Hepatocyte (in vitro differentiated cells): Measurements from ENCODE around the gene NBPF1. TPM values are rescaled to one million over a fixed set of nuclear protein-coding genes. Genes with fewer than 3 reads are reported as not detected.
"Not testable (repeated sequence)": the region's sequence is repeated elsewhere in the genome, so short reads cannot be mapped to it uniquely, and the experiment has no call there.

ENCODE experiments used
- DNase-seq: peaks from one replicate; pipeline ENCODE4 v3.0.0-alpha.2; 2016; ENCODE audit warnings: low spot score
- H2AFZ ChIP-seq: fragments of 200-600 bp; sonication (generic); 2 replicates; pipeline ENCODE4 v1.6.0; 2016; ENCODE audit warnings: antibody characterized with exemption, mild to moderate bottlenecking
- H3K27ac ChIP-seq: fragments of 200-600 bp; sonication (generic); 2 replicates; pipeline ENCODE4 v1.5.1; 2016; ENCODE audit warnings: mild to moderate bottlenecking
- H3K27me3 ChIP-seq: fragments of 200-600 bp; sonication (generic); 2 replicates; pipeline ENCODE4 v1.6.1; 2016
- H3K36me3 ChIP-seq: fragments of 200-600 bp; sonication (generic); replicated peaks from 2 replicates; pipeline ENCODE4 v1.5.1; 2016; ENCODE audit warnings: low read depth; ENCODE audit not compliant: insufficient read depth
- H3K4me1 ChIP-seq: fragments of 200-600 bp; sonication (generic); 2 replicates; pipeline ENCODE4 v1.5.1; 2016; ENCODE audit warnings: mild to moderate bottlenecking, moderate library complexity; ENCODE audit not compliant: insufficient read depth
- H3K4me2 ChIP-seq: fragments of 200-600 bp; sonication (generic); 2 replicates; pipeline ENCODE4 v1.6.0; 2016
- H3K4me3 ChIP-seq: fragments of 200-600 bp; sonication (generic); 2 replicates; pipeline ENCODE4 v1.5.1; 2016; ENCODE audit warnings: mild to moderate bottlenecking
- H3K79me2 ChIP-seq: fragments of 200-600 bp; sonication (generic); 2 replicates; pipeline ENCODE4 v1.6.0; 2017; ENCODE audit warnings: mild to moderate bottlenecking
- H3K9me2 ChIP-seq: fragments of 200-600 bp; sonication (generic); replicated peaks from 2 replicates; pipeline ENCODE4 v1.6.0; 2017; ENCODE audit warnings: mild to moderate bottlenecking; ENCODE audit not compliant: insufficient read depth
- H3K9me3 ChIP-seq: fragments of 200-600 bp; sonication (generic); 2 replicates; pipeline ENCODE4 v1.5.1; 2016; ENCODE audit warnings: low read depth, mild to moderate bottlenecking
- H4K20me1 ChIP-seq: fragments of 200-600 bp; sonication (generic); 2 replicates; pipeline ENCODE4 v1.6.0; 2016; ENCODE audit warnings: mild to moderate bottlenecking; ENCODE audit not compliant: insufficient read depth, poor library complexity, severe bottlenecking
- EZH2 ChIP-seq: fragments of 200-600 bp; sonication (generic); IDR thresholded peaks from 2 replicates; pipeline ENCODE4 v1.6.1; 2016; ENCODE audit warnings: antibody characterized with exemption, mild to moderate bottlenecking, borderline replicate concordance
- EZH2phosphoT487 ChIP-seq: fragments of 200-600 bp; sonication (generic); IDR thresholded peaks from one replicate; pipeline ENCODE4 v1.6.1; 2018; ENCODE audit warnings: antibody characterized with exemption, mild to moderate bottlenecking, low read depth, moderate library complexity; ENCODE audit not compliant: unreplicated experiment, severe bottlenecking
- WGBS: methylation state at CpG from one replicate; pipeline ENCODE4 v1.1.6; 2016; ENCODE audit warnings: low lambda C conversion rate; ENCODE audit errors: missing lambda C conversion rate; 5-methylcytosine and 5-hydroxymethylcytosine counted together
- polyA plus RNA-seq: library from polyadenylated mRNA; unstranded; fragments of >200 nt; fragmentation: Nextera tagmentation; extraction: Ambion mirVana; gene quantifications from 2 replicates; pipeline ENCODE4 v1.2.1, GENCODE V29; 2016
- total RNA-seq: library from RNA; depleted of rRNA; stranded (reverse); fragments of >200 nt; gene quantifications from 2 replicates; pipeline ENCODE4 v1.2.3, GENCODE V29; 2014
- TF ChIP-seq, protein P1 (sequence below): fragments of 200-600 bp; sonication (generic); IDR thresholded peaks from 2 replicates; pipeline ENCODE4 v1.5.1; 2016; ENCODE audit warnings: antibody characterized with exemption, mild to moderate bottlenecking; ENCODE audit not compliant: poor library complexity

NBPF1 gene
- total and polyA plus RNA-seq, 2 experiments from 2014 or later, result 31.7 to 57.1 TPM

GRCh38 chr1:16608838-16609560 lies 4.4 kb downstream of the NBPF1 start:
- TF ChIP-seq EZH2phosphoT487, result no peak
- TF ChIP-seq EZH2, result no peak
- TF ChIP-seq, protein P1, sequence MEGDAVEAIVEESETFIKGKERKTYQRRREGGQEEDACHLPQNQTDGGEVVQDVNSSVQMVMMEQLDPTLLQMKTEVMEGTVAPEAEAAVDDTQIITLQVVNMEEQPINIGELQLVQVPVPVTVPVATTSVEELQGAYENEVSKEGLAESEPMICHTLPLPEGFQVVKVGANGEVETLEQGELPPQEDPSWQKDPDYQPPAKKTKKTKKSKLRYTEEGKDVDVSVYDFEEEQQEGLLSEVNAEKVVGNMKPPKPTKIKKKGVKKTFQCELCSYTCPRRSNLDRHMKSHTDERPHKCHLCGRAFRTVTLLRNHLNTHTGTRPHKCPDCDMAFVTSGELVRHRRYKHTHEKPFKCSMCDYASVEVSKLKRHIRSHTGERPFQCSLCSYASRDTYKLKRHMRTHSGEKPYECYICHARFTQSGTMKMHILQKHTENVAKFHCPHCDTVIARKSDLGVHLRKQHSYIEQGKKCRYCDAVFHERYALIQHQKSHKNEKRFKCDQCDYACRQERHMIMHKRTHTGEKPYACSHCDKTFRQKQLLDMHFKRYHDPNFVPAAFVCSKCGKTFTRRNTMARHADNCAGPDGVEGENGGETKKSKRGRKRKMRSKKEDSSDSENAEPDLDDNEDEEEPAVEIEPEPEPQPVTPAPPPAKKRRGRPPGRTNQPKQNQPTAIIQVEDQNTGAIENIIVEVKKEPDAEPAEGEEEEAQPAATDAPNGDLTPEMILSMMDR, result no peak
- no peak for DNase-seq
- no peak overlapping the region for H2AFZ ChIP-seq
- peaks cover 50% of the 10 kb centered on the region for H3K79me2 ChIP-seq
- H3K27ac ChIP-seq, result no peak overlapping the region
- H3K4me3 ChIP-seq, result no peak overlapping the region
- no peaks in the 10 kb centered on the region for H3K27me3 ChIP-seq
- H4K20me1 ChIP-seq, result peaks cover 12% of the 10 kb centered on the region
- H3K9me3 ChIP-seq, result no peaks in the 10 kb centered on the region
- peaks cover 19% of the 10 kb centered on the region for H3K4me1 ChIP-seq
- 96% methylated on average over 9 of the region's 9 CpGs for WGBS
- H3K9me2 ChIP-seq, result no peaks in the 10 kb centered on the region
- no peaks in the 10 kb centered on the region for H3K36me3 ChIP-seq
- no peak overlapping the region for H3K4me2 ChIP-seq

DNA sequence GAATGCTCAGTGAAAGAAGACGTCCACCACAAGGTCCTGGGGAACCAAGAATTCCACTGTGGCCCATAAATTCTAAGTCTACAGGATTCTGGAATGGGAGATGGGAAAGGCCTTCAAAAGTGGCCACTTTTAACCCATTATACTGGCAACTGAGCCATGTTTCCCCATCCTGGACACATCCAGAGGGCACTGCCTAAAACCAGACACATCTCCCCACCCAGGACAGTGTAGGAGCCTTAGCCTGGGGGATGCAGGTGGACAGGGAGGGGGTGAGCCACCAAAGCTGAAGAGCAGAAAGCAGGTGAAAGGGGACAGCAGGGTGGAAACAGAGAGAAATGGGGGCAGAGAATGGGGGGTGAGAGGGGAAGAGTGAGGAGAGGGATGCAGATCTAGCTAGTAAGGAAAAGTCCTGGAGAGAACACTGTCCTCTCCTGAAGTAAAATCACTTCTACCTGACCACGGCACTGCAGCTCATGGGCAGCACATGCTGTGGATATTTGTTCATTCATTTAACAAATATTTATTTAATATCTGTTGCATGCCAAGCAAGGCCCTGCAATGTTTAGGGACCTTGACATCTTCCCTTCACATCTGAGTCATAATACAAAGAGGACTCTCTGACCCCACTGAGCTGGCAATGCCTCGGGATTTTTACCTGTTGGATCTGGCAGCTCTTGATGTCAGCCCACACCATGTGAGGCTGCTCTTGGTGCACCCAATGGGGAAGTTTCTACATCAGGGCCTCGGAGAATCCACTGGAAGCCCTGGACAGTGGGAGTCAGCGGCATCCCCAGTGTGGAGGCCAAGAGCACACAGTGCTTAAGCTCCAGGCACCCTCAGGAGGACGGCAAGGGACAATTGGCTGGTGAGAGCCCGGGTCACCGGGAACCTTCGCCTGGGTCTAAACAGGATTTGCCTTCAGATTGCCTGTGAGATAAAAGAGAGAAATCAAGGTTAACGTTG lies 5.2 kb downstream of the NBPF1 start:
- not testable (repeated sequence) for H3K27ac ChIP-seq, H3K27me3 ChIP-seq, H2AFZ ChIP-seq, DNase-seq, H3K36me3 ChIP-seq, H3K9me3 ChIP-seq, H3K4me3 ChIP-seq, H3K4me2 ChIP-seq, H3K9me2 ChIP-seq
- Histone ChIP-seq H3K4me1 (peaks cover 16% of the 10 kb centered on the region), H3K79me2 (peaks cover 50% of the 10 kb centered on the region), H4K20me1 (peaks cover 12% of the 10 kb centered on the region)
- WGBS, result 95% methylated on average over 10 of the region's 10 CpGs

- peaks cover 16% of the 10 kb centered on the region for H3K4me1 ChIP-seq
- no peak overlapping the region for H2AFZ ChIP-seq
- H3K79me2 ChIP-seq, result peaks cover 50% of the 10 kb centered on the region
- H3K9me3 ChIP-seq, result no peaks in the 10 kb centered on the region
- H3K27me3 ChIP-seq, result no peaks in the 10 kb centered on the region
- peaks cover 12% of the 10 kb centered on the region for H4K20me1 ChIP-seq
- DNase-seq, result no peak
- H3K36me3 ChIP-seq, result no peaks in the 10 kb centered on the region
- H3K9me2 ChIP-seq, result no peaks in the 10 kb centered on the region
- TF ChIP-seq, protein P1, result no peak
- no peak for TF ChIP-seq EZH2
- no peak for TF ChIP-seq EZH2phosphoT487
- H3K27ac ChIP-seq, result no peak overlapping the region
- 93% methylated on average over 2 of the region's 2 CpGs for WGBS
- H3K4me2 ChIP-seq, result no peak overlapping the region
- no peak overlapping the region for H3K4me3 ChIP-seq
These were observed 5.9 kb downstream of the NBPF1 start for GRCh38 chr1:16607433-16607851.

DNA sequence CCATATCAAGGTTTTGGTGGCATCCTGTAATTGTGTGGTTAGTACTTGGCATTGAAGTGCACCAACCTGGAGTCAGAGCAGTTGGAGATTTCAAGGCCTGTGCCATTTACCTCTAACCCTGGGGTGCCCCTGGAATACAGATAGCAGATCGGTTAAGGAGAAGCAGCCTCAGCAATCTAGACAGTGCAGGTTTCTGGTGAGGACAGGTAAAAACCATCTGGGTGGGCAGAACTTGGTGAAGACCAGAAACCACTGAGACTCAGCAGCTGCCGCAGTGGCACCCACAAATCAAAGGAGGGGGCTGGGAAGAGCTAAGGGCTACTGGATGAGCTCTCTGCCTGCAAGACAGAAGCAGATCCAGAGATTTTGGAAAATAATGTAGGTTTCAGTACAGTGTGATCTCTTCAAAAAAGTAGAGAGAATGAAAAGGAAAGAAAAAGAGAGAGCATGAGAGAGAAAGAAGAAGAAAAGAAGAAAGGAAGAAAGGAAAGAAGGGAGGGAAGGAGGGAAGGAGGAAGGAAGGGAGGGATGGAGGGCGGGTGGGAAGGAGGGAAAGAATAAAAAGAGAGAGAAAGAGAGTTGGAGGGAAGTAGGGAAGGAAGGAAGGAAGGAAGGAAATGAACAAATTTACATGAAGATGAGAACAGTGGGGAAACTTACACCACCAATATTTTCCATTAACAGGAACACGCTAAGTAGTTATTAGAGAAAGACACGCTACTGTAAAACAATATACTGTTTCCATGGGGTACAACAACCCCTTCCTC lies 6.5 kb downstream of the NBPF1 start:
- H2AFZ ChIP-seq, H3K4me3 ChIP-seq, DNase-seq, H3K9me2 ChIP-seq, H3K36me3 ChIP-seq, H3K27ac ChIP-seq, H3K9me3 ChIP-seq, H3K27me3 ChIP-seq, H3K4me2 ChIP-seq: not testable (repeated sequence)
- peaks cover 46% of the 10 kb centered on the region for H3K79me2 ChIP-seq
- WGBS, result 92% methylated on average over 4 of the region's 5 CpGs
- H4K20me1 ChIP-seq, result peaks cover 12% of the 10 kb centered on the region
- H3K4me1 ChIP-seq, result peaks cover 12% of the 10 kb centered on the region
